Retinal pigment epithelial cell (primary cell): ENCODE measurements around the gene BICDL1.
"Not testable (repeated sequence)": the region's sequence is repeated elsewhere in the genome, so short reads cannot be mapped to it uniquely, and the experiment has no call there.

Experiments used
- DNase-seq: peaks from one replicate; pipeline ENCODE4 v3.0.0-alpha.2; 2010; ENCODE audit warnings: low read depth
- H3K4me3 ChIP-seq: 2 replicates; pipeline ENCODE4 v1.5.1; 2011; ENCODE audit warnings: mild to moderate bottlenecking, low read length, control low read depth, moderate library complexity
- TF ChIP-seq, protein P1 (sequence below): conservative IDR thresholded peaks from 2 replicates; pipeline ENCODE4 v1.5.1; 2011; ENCODE audit warnings: low read depth, low read length, control low read depth, inconsistent platforms

BICDL1 gene

DNA sequence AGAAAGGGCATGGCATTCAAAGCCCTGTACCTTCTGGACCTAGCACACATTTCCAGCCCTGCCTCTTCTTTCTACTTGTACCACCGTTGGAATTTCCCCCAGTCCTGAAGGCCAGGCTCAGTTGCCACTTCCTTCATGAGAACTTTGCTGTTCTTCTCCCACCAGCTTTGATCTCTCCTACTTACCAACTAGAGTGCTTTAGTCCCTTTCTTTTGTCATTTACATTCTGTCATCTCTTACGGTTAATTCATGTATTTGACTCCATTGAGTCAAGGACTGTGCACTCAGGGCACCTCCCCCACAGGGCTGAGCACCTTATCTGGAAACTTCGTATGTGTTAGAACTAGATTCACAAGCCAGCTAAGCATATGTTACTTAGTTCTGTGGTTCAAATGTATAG lies 26.3 kb downstream of the BICDL1 start:
- TF ChIP-seq, protein P1, sequence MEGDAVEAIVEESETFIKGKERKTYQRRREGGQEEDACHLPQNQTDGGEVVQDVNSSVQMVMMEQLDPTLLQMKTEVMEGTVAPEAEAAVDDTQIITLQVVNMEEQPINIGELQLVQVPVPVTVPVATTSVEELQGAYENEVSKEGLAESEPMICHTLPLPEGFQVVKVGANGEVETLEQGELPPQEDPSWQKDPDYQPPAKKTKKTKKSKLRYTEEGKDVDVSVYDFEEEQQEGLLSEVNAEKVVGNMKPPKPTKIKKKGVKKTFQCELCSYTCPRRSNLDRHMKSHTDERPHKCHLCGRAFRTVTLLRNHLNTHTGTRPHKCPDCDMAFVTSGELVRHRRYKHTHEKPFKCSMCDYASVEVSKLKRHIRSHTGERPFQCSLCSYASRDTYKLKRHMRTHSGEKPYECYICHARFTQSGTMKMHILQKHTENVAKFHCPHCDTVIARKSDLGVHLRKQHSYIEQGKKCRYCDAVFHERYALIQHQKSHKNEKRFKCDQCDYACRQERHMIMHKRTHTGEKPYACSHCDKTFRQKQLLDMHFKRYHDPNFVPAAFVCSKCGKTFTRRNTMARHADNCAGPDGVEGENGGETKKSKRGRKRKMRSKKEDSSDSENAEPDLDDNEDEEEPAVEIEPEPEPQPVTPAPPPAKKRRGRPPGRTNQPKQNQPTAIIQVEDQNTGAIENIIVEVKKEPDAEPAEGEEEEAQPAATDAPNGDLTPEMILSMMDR: no peak
- no peak for DNase-seq
- no peak overlapping the region for H3K4me3 ChIP-seq

DNA sequence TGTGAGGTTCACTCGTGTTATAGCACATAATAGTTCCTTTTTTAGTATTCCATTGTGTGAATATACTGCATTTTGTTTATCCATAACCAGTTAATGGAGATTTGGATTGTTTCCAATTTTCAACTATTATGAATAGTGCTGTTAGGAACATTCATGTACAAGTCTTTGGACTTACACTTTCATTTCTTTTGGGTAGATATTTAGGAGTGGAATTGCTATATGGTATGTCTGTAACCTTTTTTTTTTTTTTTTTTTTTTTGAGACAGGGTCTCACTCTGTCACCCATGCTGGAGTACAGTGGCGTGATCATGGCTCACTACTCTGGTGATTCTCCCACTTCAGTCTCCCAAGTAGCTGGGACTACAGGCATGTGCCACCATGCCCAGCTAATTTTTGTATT lies 27.2 kb downstream of the BICDL1 start:
- H3K4me3 ChIP-seq, DNase-seq: not testable (repeated sequence)

DNA sequence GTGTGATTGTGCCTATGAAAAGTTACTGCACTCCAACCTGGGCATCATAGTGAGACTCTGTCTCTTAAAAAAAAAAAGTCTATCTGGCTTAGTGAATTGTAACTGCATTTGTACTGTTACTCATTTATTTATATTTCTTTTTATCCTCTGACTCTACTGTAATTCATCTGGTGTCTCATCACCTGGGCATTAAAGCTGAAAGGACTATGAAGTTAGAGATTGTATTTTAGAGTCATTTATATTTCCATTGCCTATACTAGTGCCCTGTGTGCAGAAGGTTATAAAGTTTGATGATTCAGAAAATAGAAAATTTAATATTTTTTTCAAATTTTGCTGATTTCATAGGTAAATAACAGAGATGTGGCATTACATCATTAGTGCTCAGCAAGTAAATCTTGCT lies 30.2 kb downstream of the BICDL1 start:
- TF ChIP-seq, protein P1: no peak
- H3K4me3 ChIP-seq: no peak overlapping the region
- DNase-seq: no peak

DNA sequence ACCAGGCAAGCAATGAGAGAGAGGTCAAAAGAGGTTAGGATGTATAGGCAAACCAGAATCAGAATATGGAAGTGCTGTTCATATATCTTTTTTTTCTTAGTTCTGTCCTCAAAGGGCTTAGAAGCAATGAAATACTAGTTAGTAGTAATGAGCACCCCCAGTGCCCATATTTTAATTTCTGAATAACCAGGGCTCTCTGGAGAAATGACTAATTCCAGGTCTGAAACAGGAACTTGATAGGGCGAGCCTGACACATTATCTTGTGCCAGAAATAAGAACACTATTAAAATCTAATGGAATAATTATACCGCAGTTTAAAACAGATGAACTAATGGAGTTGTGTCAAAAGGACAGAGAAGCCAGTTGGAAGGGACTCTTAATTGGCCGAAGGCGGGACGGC lies 30.9 kb downstream of the BICDL1 start:
- no peak for DNase-seq
- TF ChIP-seq, protein P1: no peak

DNA sequence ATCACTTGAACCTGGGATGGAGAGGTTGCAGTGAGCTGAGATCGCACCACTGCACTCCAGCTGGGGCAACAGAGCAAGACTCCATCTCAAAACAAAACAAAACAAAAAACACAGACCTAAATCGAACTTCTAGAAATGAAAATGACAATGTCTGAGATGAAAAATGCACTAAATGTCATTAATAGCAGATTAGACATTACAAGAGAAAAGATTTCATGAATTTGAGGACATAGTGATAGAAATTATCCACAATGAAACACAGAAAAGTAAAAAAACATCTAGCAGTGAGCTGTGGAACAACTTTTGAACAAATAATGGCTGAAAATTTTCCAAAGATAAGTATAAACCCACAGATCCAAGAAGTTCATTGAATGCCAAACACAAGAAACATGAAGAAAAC lies 35.2 kb downstream of the BICDL1 start:
- TF ChIP-seq, protein P1: no peak
- no peak for DNase-seq
- no peak overlapping the region for H3K4me3 ChIP-seq

More for the DNA sequence above, 30.9 kb downstream of the BICDL1 start:
- H3K4me3 ChIP-seq: no peak overlapping the region

DNA sequence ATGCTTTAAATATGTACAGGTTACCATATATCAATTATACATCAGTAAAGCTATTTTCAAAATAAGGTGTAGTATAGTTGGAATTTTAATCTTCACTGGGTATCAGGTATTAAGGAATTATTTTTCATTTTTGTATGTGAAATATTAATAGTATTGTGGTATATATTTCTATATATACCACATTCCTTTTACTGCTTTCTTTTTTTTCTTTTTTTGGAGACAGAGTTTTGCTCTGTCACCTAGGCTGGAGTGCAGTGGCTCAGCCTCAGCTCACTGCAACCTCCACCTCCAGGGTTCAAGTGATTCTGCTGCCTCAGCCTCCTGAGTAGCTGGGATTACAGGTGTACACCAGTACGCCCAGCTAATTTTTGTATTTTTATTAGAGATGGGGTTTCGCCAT lies 36.6 kb downstream of the BICDL1 start:
- no peak overlapping the region for H3K4me3 ChIP-seq
- no peak for DNase-seq
- TF ChIP-seq, protein P1: no peak

DNA sequence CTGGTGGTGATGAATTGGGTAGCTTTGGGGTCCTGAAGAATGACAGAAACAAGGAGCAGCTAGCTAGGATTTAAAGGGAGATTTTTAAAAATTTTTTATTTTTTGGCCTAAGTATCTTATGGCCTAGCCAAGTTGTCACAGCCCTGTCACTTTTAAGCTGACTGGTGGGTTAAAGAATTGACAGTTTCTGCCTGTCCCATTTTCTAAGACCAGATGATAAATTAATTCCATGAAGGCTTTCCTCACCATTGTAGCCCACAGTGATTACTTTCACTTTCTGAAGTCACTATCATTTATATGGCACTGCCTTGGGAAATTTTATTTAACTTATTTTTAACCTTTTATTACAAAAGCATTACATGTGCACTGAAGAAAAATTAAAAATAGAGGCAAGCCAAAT lies 43.2 kb downstream of the BICDL1 start:
- no peak for DNase-seq
- H3K4me3 ChIP-seq: no peak overlapping the region
- TF ChIP-seq, protein P1: no peak

DNA sequence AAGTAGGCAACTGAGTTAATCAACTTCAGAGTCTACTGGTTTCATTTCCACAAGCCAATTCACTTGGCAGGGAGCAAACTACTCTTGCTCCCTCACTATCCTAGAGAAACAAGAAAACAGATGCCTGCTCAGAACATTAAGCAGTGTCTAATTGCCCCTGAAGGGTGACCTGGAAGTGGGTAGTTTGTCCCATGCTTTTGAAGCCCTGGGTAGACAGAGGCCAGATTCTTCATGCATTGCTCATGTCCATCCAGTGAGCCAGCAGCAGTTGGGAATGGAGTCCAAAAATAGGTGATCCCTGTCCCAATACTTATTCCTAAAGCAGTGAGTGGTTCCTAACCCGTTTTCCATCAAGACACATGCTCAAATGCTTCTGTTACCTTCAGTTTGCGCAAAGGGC lies 48.8 kb downstream of the BICDL1 start:
- TF ChIP-seq, protein P1: no peak
- no peak for DNase-seq
- H3K4me3 ChIP-seq: no peak overlapping the region
